Measurements from ENCODE around the gene PUM2.
A peak's percentile ranks its signal among the peaks of the same experiment; 100 is the strongest.
"Not testable (repeated sequence)": the region's sequence is repeated elsewhere in the genome, so short reads cannot be mapped to it uniquely, and the experiment has no call there.

The PUM2 gene

GRCh38 chr2:20368706-20369105 is 18.1 kb upstream of the PUM2 start:
- DNase-seq = no peak

GRCh38 chr2:20367929-20368328 is 17.3 kb upstream of the PUM2 start:
- DNase-seq = not testable (repeated sequence)

- DNase-seq = peak in 1 of 3 donors; percentile 36
These were observed 16.1 kb upstream of the PUM2 start for GRCh38 chr2:20366672-20367116.

- peak; percentile 75 to 96 (median 93) for DNase-seq
These were observed 14.7 kb upstream of the PUM2 start for GRCh38 chr2:20365249-20365817.

- no peak for DNase-seq
These were observed 12.9 kb upstream of the PUM2 start for GRCh38 chr2:20363578-20363977.

GRCh38 chr2:20362701-20363435 is 12.2 kb upstream of the PUM2 start:
- no peak for DNase-seq

GRCh38 chr2:20361893-20362292 is 11.2 kb upstream of the PUM2 start:
- peak; percentile 62 to 82 (median 73) for DNase-seq

- DNase-seq = no peak
These were observed 8.5 kb upstream of the PUM2 start for GRCh38 chr2:20359096-20359495.

- peak; percentile 68 to 85 (median 77) for DNase-seq
These were observed 7.2 kb upstream of the PUM2 start for GRCh38 chr2:20357638-20358389.

GRCh38 chr2:20356042-20356441 is 5.4 kb upstream of the PUM2 start:
- no peak for DNase-seq

- DNase-seq = no peak
These were observed 4.5 kb upstream of the PUM2 start for GRCh38 chr2:20355131-20355530.

- no peak for DNase-seq
These were observed 2.8 kb upstream of the PUM2 start for GRCh38 chr2:20353241-20353992.

GRCh38 chr2:20352581-20353216 is 2.1 kb upstream of the PUM2 start:
- DNase-seq = no peak

- no peak for DNase-seq
These were observed 1.6 kb upstream of the PUM2 start for GRCh38 chr2:20352230-20352578.

GRCh38 chr2:20351555-20352229 is 1.0 kb upstream of the PUM2 start:
- DNase-seq = no peak

GRCh38 chr2:20350041-20350712 is 467 bp downstream of the PUM2 start:
- peak; percentile 69 to 73 (median 69) for DNase-seq

GRCh38 chr2:20349513-20349921 is 1.1 kb downstream of the PUM2 start:
- DNase-seq = no peak

GRCh38 chr2:20348542-20348941 is 2.1 kb downstream of the PUM2 start:
- DNase-seq = no peak

GRCh38 chr2:20346565-20347381 is 3.9 kb downstream of the PUM2 start:
- DNase-seq = no peak

- no peak for DNase-seq
These were observed 7.5 kb downstream of the PUM2 start for GRCh38 chr2:20343128-20343527.

GRCh38 chr2:20339012-20339411 is 11.6 kb downstream of the PUM2 start:
- DNase-seq = no peak

Data from suppressor macrophage treated with lipopolysaccharide for 1 hour (primary cell).